Spleen (tissue), 11 donors: ENCODE results near the gene PCNX2. TPM values are rescaled to one million over a fixed set of nuclear protein-coding genes. Genes with fewer than 3 reads are reported as not detected.
"Not testable (repeated sequence)": the region's sequence is repeated elsewhere in the genome, so short reads cannot be mapped to it uniquely, and the experiment has no call there.

Source experiments
- DNase-seq: peaks from one replicate; pipeline ENCODE4 v3.0.0-alpha.2; 2020
- H3K27ac ChIP-seq, 8 donors: fragments of 200-600 bp; sonication (generic) in 7 of 8; 1 replicate in 4 of 8; 2 replicates in 4 of 8; pipeline versions ENCODE4 v1.5.0 to v1.8.0; 2016 to 2021; ENCODE audit warnings: inconsistent platforms in 4 of 8, mild to moderate bottlenecking in 4 of 8, moderate library complexity in 1 of 8
- H3K27me3 ChIP-seq, 7 donors: fragments of 200-600 bp; sonication (generic) in 6 of 7; replicated peaks in 1 of 7; 1 replicate in 4 of 7; 2 replicates in 3 of 7; pipeline versions ENCODE4 v1.5.0 to v1.8.0; 2016 to 2021; ENCODE audit warnings: inconsistent platforms in 3 of 7, mild to moderate bottlenecking in 1 of 7
- H3K36me3 ChIP-seq, 6 donors: fragments of 200-600 bp; sonication (generic) in 5 of 6; 1 replicate in 4 of 6; 2 replicates in 2 of 6; pipeline versions ENCODE4 v1.5.0 to v1.8.0; 2016 to 2021; ENCODE audit warnings: inconsistent platforms in 2 of 6
- H3K4me1 ChIP-seq, 6 donors: fragments of 200-600 bp; sonication (generic) in 5 of 6; 1 replicate in 3 of 6; 2 replicates in 3 of 6; pipeline versions ENCODE4 v1.5.0 to v1.8.0; 2016 to 2021; ENCODE audit warnings: inconsistent platforms in 3 of 6
- H3K4me3 ChIP-seq, 8 donors: fragments of 200-600 bp; sonication (generic) in 7 of 8; 1 replicate in 4 of 8; 2 replicates in 4 of 8; pipeline versions ENCODE4 v1.5.0 to v1.8.0; 2016 to 2021; ENCODE audit warnings: inconsistent platforms in 4 of 8, mild to moderate bottlenecking in 4 of 8, moderate library complexity in 2 of 8
- H3K9me3 ChIP-seq, 8 donors: fragments of 200-600 bp; sonication (generic) in 7 of 8; 1 replicate in 4 of 8; 2 replicates in 4 of 8; pipeline versions ENCODE4 v1.5.0 to v1.8.0; 2016 to 2021; ENCODE audit warnings: inconsistent platforms in 4 of 8
- POLR2A ChIP-seq, 3 donors: fragments of 450-650 bp; IDR thresholded peaks; one replicate each; pipeline ENCODE4 v1.5.1; 2017; ENCODE audit warnings: antibody characterized with exemption in 3 of 3, mild to moderate bottlenecking in 1 of 3
- POLR2AphosphoS5 ChIP-seq, 3 donors: sonication (generic); formaldehyde crosslinking; IDR thresholded peaks; one replicate each; pipeline ENCODE4 v1.5.1; 2017; ENCODE audit warnings: antibody characterized with exemption in 3 of 3
- WGBS, 5 donors: extraction: QIAGEN DNeasy Blood & Tissue Kit in 3 of 5; methylation state at CpG; one replicate each; pipeline versions ENCODE4 v1.1.5 to v1.1.7; 2013 to 2018; 5-methylcytosine and 5-hydroxymethylcytosine counted together
- intact Hi-C: fragments of 100-400 bp; cut with DNase I; formaldehyde crosslinking; loops from one replicate; pipeline ENCODE4 v1.15.0; 2023; ENCODE audit warnings: low total_unique reads
- polyA plus RNA-seq, 3 donors: library from polyadenylated mRNA; stranded (reverse); fragments of 200-250 nt; gene quantifications; one replicate each; pipeline ENCODE4 v1.2.1, GENCODE V29; 2013
- total RNA-seq, 7 donors: library from RNA; depleted of rRNA in 3 of 7; stranded (reverse); fragments of >200 nt in 3 of 7; fragmentation: NEBNext Ultra II Directional in 4 of 7; extraction: Animal tissue kit (Norgen Biotek cat#: 25700) in 4 of 7; gene quantifications; one replicate each; pipeline versions ENCODE4 v1.1.0 to v1.2.1, GENCODE V29; 2016 to 2021
- TF ChIP-seq, protein P1 (sequence below), 11 experiments: fragments of 200-600 bp in 7 of 11; fragments of 450-650 bp in 4 of 11; sonication (generic) in 4 of 11; IDR thresholded peaks in 8 of 11; conservative IDR thresholded peaks in 3 of 11; 1 replicate in 7 of 11; 2 replicates in 4 of 11; pipeline versions ENCODE4 v1.4.0 to v1.8.0; 2016 to 2021; ENCODE audit warnings: antibody characterized with exemption in 11 of 11, inconsistent platforms in 4 of 11, mild to moderate bottlenecking in 1 of 11
- donor health status: healthy with polysubstance abuse.
- donor health status: DM: no; HTN: no; CAD: no; lungs with moderate emphysema.
- donor health status: DM: no; HTN: no; CAD: no.
- donor health status: Bipolar disorder and iron deficiency.
- donor health status: healthy.
- donor health status: DM: no; HTN: no; CAD: no.
- donor health status: DM: yes; HTN: yes; CAD: no.

PCNX2 gene
- total and polyA plus RNA-seq, 10 donors = 4.0 to 26.5 (median 15.4) TPM

- TF ChIP-seq POLR2AphosphoS5 (IDR thresholded peaks at IDR 0.05) (no peak), POLR2A (IDR thresholded peaks at IDR 0.05) (no peak)
- TF ChIP-seq, protein P1, sequence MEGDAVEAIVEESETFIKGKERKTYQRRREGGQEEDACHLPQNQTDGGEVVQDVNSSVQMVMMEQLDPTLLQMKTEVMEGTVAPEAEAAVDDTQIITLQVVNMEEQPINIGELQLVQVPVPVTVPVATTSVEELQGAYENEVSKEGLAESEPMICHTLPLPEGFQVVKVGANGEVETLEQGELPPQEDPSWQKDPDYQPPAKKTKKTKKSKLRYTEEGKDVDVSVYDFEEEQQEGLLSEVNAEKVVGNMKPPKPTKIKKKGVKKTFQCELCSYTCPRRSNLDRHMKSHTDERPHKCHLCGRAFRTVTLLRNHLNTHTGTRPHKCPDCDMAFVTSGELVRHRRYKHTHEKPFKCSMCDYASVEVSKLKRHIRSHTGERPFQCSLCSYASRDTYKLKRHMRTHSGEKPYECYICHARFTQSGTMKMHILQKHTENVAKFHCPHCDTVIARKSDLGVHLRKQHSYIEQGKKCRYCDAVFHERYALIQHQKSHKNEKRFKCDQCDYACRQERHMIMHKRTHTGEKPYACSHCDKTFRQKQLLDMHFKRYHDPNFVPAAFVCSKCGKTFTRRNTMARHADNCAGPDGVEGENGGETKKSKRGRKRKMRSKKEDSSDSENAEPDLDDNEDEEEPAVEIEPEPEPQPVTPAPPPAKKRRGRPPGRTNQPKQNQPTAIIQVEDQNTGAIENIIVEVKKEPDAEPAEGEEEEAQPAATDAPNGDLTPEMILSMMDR (IDR thresholded peaks at IDR 0.05 in 8 of 11, conservative IDR thresholded peaks at IDR 0.05 in 3 of 11) = no peak
- H3K36me3 ChIP-seq = peaks cover 0 to 32% (median 0%) of the 10 kb centered on the region in 6 donors
- H3K27me3 ChIP-seq = no peaks in the 10 kb centered on the region
- no peak overlapping the region for H3K27ac ChIP-seq
- peaks cover 0 to 21% (median 9%) of the 10 kb centered on the region in 6 donors for H3K4me1 ChIP-seq
- intact Hi-C loops = no loop called here
- no peak for DNase-seq
- H3K4me3 ChIP-seq = no peak overlapping the region
- WGBS, 5 donors = 84 to 96% (median 93%) methylated on average over 6 of the region's 6 CpGs
- no peaks in the 10 kb centered on the region for H3K9me3 ChIP-seq
Measured at GRCh38 chr1:233109096-233109495, 186.4 kb downstream of the PCNX2 start.

GRCh38 chr1:233107716-233108130 lies 187.8 kb downstream of the PCNX2 start:
- H3K27ac ChIP-seq, intact Hi-C loops, H3K9me3 ChIP-seq, DNase-seq, H3K27me3 ChIP-seq, H3K4me1 ChIP-seq: not testable (repeated sequence)
- peak overlapping the region in 1 of 8 donors; percentile 12 for H3K4me3 ChIP-seq
- H3K36me3 ChIP-seq = peaks cover 0 to 31% (median 0%) of the 10 kb centered on the region in 6 donors
- WGBS, 5 donors = 78 to 90% (median 85%) methylated on average over 6 of the region's 6 CpGs

GRCh38 chr1:233107130-233107660 lies 188.3 kb downstream of the PCNX2 start:
- no peaks in the 10 kb centered on the region for H3K9me3 ChIP-seq
- no peaks in the 10 kb centered on the region for H3K27me3 ChIP-seq
- TF ChIP-seq POLR2AphosphoS5 (IDR thresholded peaks at IDR 0.05) (no peak), POLR2A (IDR thresholded peaks at IDR 0.05) (no peak)
- TF ChIP-seq, protein P1 (IDR thresholded peaks at IDR 0.05 in 8 of 11, conservative IDR thresholded peaks at IDR 0.05 in 3 of 11) = no peak
- 70 to 88% (median 84%) methylated on average over 1 of the region's 1 CpG for WGBS, 5 donors
- DNase-seq = no peak
- H3K36me3 ChIP-seq = peaks cover 0 to 26% (median 0%) of the 10 kb centered on the region in 6 donors
- H3K4me3 ChIP-seq = no peak overlapping the region
- no peak overlapping the region for H3K27ac ChIP-seq
- H3K4me1 ChIP-seq = peaks cover 0 to 3% (median 0%) of the 10 kb centered on the region in 6 donors
- intact Hi-C loops = no loop called here

DNA sequence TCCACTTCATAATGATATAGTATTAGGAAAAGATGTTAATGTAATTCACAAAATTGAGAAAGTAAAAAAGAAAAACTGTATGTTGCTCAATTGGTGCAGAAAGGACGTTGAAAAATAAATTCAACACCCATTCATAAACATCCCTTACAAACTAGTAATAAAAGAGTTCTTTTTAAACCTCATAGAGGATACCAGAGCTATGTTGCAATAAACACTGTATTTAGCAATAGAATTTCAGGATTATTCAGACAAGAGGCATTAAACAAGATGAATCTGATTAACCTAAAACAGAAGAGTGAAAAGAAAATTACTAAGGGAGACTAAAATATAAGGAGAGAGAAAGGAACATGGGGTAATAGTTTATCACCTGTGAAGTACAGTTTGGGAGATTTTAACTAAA lies 190.3 kb downstream of the PCNX2 start:
- 48 to 72% (median 67%) methylated on average over 1 of the region's 1 CpG for whole genome bisulfite sequencing, 5 donors
- DNase-seq = no peak
- Histone ChIP-seq H3K36me3 (peaks cover 0 to 15% (median 0%) of the 10 kb centered on the region in 6 donors), H3K4me3 (no peak overlapping the region), H3K9me3 (no peaks in the 10 kb centered on the region), H3K27me3 (no peaks in the 10 kb centered on the region), H3K27ac (no peak overlapping the region), H3K4me1 (no peaks in the 10 kb centered on the region)
- intact Hi-C loops = no loop called here
- TF ChIP-seq, protein P1 (IDR thresholded peaks at IDR 0.05 in 8 of 11, conservative IDR thresholded peaks at IDR 0.05 in 3 of 11) = no peak
- TF ChIP-seq POLR2A (IDR thresholded peaks at IDR 0.05) (no peak), POLR2AphosphoS5 (IDR thresholded peaks at IDR 0.05) (no peak)
